ENCODE results near the gene ZNF580. TPM values are rescaled to one million over a fixed set of nuclear protein-coding genes. Genes with fewer than 3 reads are reported as not detected.

Gene ZNF580
- total RNA-seq, 1 donor from 2014 or later, result 79.8 TPM

DNA sequence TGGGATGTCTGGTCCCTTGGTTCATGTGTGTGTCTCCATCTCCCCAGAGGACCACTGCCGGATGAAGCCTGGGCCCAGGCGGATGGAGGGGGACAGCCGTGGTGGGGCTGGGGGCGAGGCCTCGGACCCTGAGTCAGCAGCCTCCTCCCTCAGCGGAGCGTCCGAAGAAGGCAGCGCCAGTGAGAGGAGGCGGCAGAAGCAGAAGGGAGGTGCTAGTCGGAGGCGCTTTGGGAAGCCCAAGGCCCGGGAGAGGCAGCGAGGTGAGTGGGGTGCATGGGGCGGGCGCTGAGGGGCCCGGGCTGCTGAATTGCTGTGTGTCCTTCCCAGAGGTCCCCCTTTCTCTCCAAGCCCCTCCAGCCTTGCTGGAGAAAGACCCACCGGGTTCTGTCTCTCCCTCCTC, 10.4 kb downstream of the ZNF580 start:
- Mint-ChIP-seq H3K27ac (ENCODE audit: unreplicated experiment) (no peak overlapping the region), H3K36me3 (ENCODE audit: unreplicated experiment) (peaks cover 12% of the 10 kb centered on the region), H3K4me3 (ENCODE audit: unreplicated experiment) (peak overlapping the region; percentile 30), H3K4me1 (ENCODE audit: unreplicated experiment) (peaks cover 38% of the 10 kb centered on the region), H3K9me3 (ENCODE audit: unreplicated experiment) (no peaks in the 10 kb centered on the region), H3K27me3 (ENCODE audit: unreplicated experiment) (no peaks in the 10 kb centered on the region)
- no peak for DNase-seq (ENCODE audit: extremely low spot score, unreplicated experiment)
- no peak for TF ChIP-seq CTCF (IDR thresholded peaks at IDR 0.05)

- H3K27me3 Mint-ChIP-seq (ENCODE audit: unreplicated experiment), result no peaks in the 10 kb centered on the region
- H3K4me3 Mint-ChIP-seq (ENCODE audit: unreplicated experiment), result no peak overlapping the region
- no peak for TF ChIP-seq CTCF (IDR thresholded peaks at IDR 0.05)
- H3K36me3 Mint-ChIP-seq (ENCODE audit: unreplicated experiment), result peaks cover 10% of the 10 kb centered on the region
- H3K4me1 Mint-ChIP-seq (ENCODE audit: unreplicated experiment), result peaks cover 42% of the 10 kb centered on the region
- H3K27ac Mint-ChIP-seq (ENCODE audit: unreplicated experiment), result peak overlapping the region; percentile 23
- no peak for DNase-seq (ENCODE audit: extremely low spot score, unreplicated experiment)
- no peaks in the 10 kb centered on the region for H3K9me3 Mint-ChIP-seq (ENCODE audit: unreplicated experiment)
Measured at GRCh38 chr19:55652311-55653128, 11.7 kb downstream of the ZNF580 start.

GRCh38 chr19:55653651-55654322, 13.0 kb downstream of the ZNF580 start:
- Mint-ChIP-seq H3K27ac (ENCODE audit: unreplicated experiment) (peak overlapping the region; percentile 100), H3K36me3 (ENCODE audit: unreplicated experiment) (peaks cover 10% of the 10 kb centered on the region), H3K27me3 (ENCODE audit: unreplicated experiment) (no peaks in the 10 kb centered on the region), H3K9me3 (ENCODE audit: unreplicated experiment) (no peaks in the 10 kb centered on the region), H3K4me3 (ENCODE audit: unreplicated experiment) (peak overlapping the region; percentile 96), H3K4me1 (ENCODE audit: unreplicated experiment) (peaks cover 45% of the 10 kb centered on the region)
- peak; percentile 99 for TF ChIP-seq CTCF (IDR thresholded peaks at IDR 0.05)
- DNase-seq (ENCODE audit: extremely low spot score, unreplicated experiment), result peak; percentile 99

GRCh38 chr19:55654323-55654867, 13.6 kb downstream of the ZNF580 start:
- peaks cover 11% of the 10 kb centered on the region for H3K36me3 Mint-ChIP-seq (ENCODE audit: unreplicated experiment)
- no peaks in the 10 kb centered on the region for H3K27me3 Mint-ChIP-seq (ENCODE audit: unreplicated experiment)
- TF ChIP-seq CTCF (IDR thresholded peaks at IDR 0.05), result no peak
- peak overlapping the region; percentile 96 for H3K4me3 Mint-ChIP-seq (ENCODE audit: unreplicated experiment)
- peak; percentile 100 for DNase-seq (ENCODE audit: extremely low spot score, unreplicated experiment)
- H3K27ac Mint-ChIP-seq (ENCODE audit: unreplicated experiment), result peak overlapping the region; percentile 100
- peaks cover 43% of the 10 kb centered on the region for H3K4me1 Mint-ChIP-seq (ENCODE audit: unreplicated experiment)
- no peaks in the 10 kb centered on the region for H3K9me3 Mint-ChIP-seq (ENCODE audit: unreplicated experiment)
